Small intestine (tissue), 7 donors: ENCODE results near the gene ZNF420. TPM values are rescaled to one million over a fixed set of nuclear protein-coding genes. Genes with fewer than 3 reads are reported as not detected.
A peak's percentile ranks its signal among the peaks of the same experiment; 100 is the strongest.
"Not testable (repeated sequence)": the region's sequence is repeated elsewhere in the genome, so short reads cannot be mapped to it uniquely, and the experiment has no call there.

Experiments used
- DNase-seq, 2 donors: peaks; one replicate each; pipeline versions ENCODE4 v3.0.0 to v3.0.0-alpha.2; 2013
- FAIRE-seq: peaks from 2 replicates; lab custom pipeline; 2012; peaks lifted over from hg19 to GRCh38; lab: Jason Lieb, UNC
- H3K27ac ChIP-seq, 3 donors: one replicate each; pipeline ENCODE4 v1.5.1; 2013; ENCODE audit warnings: low read length in 2 of 3, mild to moderate bottlenecking in 2 of 3, control low read depth in 1 of 3, inconsistent platforms in 1 of 3, low read depth in 1 of 3, moderate library complexity in 1 of 3
- H3K27me3 ChIP-seq, 3 donors: one replicate each; pipeline ENCODE4 v1.6.1; 2013; ENCODE audit warnings: low read length in 3 of 3, inconsistent platforms in 1 of 3; ENCODE audit not compliant: control insufficient read depth in 3 of 3, insufficient read depth in 3 of 3
- H3K36me3 ChIP-seq, 3 donors: one replicate each; pipeline ENCODE4 v1.6.1; 2013; ENCODE audit warnings: low read length in 3 of 3, inconsistent platforms in 1 of 3, low read depth in 1 of 3, mild to moderate bottlenecking in 1 of 3, moderate library complexity in 1 of 3; ENCODE audit not compliant: control insufficient read depth in 3 of 3, insufficient read depth in 2 of 3
- H3K4me1 ChIP-seq, 3 donors: one replicate each; pipeline ENCODE4 v1.6.1; 2013; ENCODE audit warnings: low read length in 2 of 3, inconsistent platforms in 1 of 3, low read depth in 1 of 3, mild to moderate bottlenecking in 1 of 3, moderate library complexity in 1 of 3; ENCODE audit not compliant: control insufficient read depth in 3 of 3, insufficient read depth in 2 of 3
- H3K4me3 ChIP-seq, 3 donors: one replicate each; pipeline ENCODE4 v1.5.1; 2013; ENCODE audit warnings: low read length in 3 of 3, control low read depth in 1 of 3, inconsistent platforms in 1 of 3, low read depth in 1 of 3, mild to moderate bottlenecking in 1 of 3, moderate library complexity in 1 of 3
- H3K9me3 ChIP-seq, 2 donors: one replicate each; pipeline ENCODE4 v1.6.1; 2013; ENCODE audit warnings: low read depth in 1 of 2, low read length in 1 of 2; ENCODE audit not compliant: control insufficient read depth in 2 of 2, insufficient read depth in 1 of 2
- WGBS, 3 donors: extraction: QIAGEN DNeasy Blood & Tissue Kit; methylation state at CpG; one replicate each; pipeline ENCODE4 v1.1.7; 2013; 5-methylcytosine and 5-hydroxymethylcytosine counted together
- polyA plus RNA-seq, 4 donors: library from polyadenylated mRNA; stranded (reverse) in 3 of 4; unstranded in 1 of 4; fragments of 200-250 nt in 3 of 4; fragments of 120-200 nt in 1 of 4; gene quantifications; one replicate each; pipeline versions ENCODE4 v1.2.1 to v1.2.3, GENCODE V29; 2013
- donor health status: healthy with polysubstance abuse.
- donor health status: control.
- donor health status: control.
- donor health status: Bipolar disorder and iron deficiency.
- donor health status: healthy.

Gene ZNF420
- polyA plus RNA-seq, 4 donors = 2.7 to 11.4 (median 4.4) TPM

DNA sequence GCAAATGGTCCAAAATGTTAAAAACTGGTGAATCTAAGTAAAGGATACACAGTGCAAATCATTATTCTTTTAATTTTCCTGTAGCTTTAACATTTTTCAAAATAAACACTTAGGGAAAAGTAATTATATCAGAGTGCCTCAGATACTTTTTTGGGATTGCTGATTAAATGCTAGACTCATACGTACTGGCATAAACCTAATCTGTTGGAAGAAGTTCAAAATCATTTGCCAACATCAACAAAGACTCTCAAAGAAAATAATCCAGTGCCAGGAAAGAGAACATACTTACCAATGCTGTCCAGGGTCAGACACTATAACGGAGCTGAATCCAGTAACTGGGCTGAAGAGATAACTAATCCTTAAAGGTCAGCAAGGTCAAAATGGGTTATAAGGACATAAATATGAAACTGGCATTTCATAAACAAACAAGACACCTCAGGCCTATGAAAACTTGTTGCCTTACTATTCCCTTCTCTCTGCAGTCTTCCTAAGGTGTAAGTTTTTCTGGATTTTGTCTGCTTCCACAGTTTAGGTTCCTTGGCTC is 3.3 kb upstream of the ZNF420 start:
- DNase-seq (no peak), FAIRE-seq (no peak)
- H3K27ac ChIP-seq = no peak overlapping the region
- no peaks in the 10 kb centered on the region for H3K36me3 ChIP-seq
- H3K4me3 ChIP-seq = no peak overlapping the region
- peaks cover 0 to 6% of the 10 kb centered on the region in 2 donors for H3K9me3 ChIP-seq
- WGBS, 3 donors = 45 to 57% (median 45%) methylated on average over 2 of the region's 2 CpGs
- peaks cover 0 to 4% (median 4%) of the 10 kb centered on the region in 3 donors for H3K4me1 ChIP-seq
- H3K27me3 ChIP-seq = no peaks in the 10 kb centered on the region

DNA sequence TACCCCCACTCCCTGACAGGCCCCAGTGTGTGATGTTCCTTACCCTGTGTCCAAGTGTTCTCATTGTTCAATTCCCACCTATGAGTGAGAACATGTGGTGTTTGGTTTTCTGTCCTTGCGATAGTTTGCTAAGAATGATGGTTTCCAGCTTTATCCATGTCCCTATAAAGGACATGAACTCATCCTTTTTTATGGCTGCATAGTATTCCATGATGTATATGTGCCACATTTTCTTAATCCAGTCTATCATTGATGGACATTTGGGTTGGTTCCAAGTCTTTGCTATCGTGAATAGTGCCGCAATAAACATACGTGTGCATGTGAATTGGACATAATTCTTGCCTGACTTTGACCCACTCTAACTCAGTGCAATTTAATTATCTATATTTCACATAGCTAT is 1.7 kb upstream of the ZNF420 start:
- not testable (repeated sequence) for H3K4me3 ChIP-seq, FAIRE-seq, H3K27me3 ChIP-seq

DNA sequence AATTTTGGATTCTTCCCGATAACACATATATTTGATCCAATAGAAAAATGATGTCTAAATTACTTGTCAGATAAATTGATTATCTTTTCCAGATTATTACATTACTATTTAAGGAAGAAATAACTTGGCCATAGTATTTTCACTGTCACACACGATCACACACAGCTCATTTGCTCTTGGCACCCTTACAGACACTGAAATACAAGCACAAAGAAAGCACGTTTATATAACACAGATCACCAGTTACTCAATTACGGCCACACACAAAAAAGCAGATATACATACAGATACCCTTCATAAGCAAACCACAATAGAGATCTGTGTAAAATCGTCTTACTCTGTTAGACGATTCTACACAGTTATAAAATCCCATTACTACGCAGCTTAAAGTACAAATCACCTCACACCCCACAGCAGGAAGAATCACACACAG is 716 bp upstream of the ZNF420 start:
- no peak for DNase-seq
- Histone ChIP-seq H3K9me3 (peaks cover 0 to 15% of the 10 kb centered on the region in 2 donors), H3K27me3 (no peaks in the 10 kb centered on the region), H3K4me1 (peaks cover 0 to 4% (median 4%) of the 10 kb centered on the region in 3 donors), H3K4me3 (peak overlapping the region; percentile 52 to 98 (median 53)), H3K36me3 (no peaks in the 10 kb centered on the region), H3K27ac (peak overlapping the region; percentile 49 to 90 (median 59))
- 7 to 13% (median 11%) methylated on average over 7 of the region's 7 CpGs for WGBS, 3 donors
- no peak for FAIRE-seq

More for the DNA sequence above, 1.7 kb upstream of the ZNF420 start:
- WGBS, 3 donors = 97 to 99% (median 98%) methylated on average over 4 of the region's 4 CpGs
- H3K4me1 ChIP-seq, DNase-seq, H3K36me3 ChIP-seq, H3K9me3 ChIP-seq, H3K27ac ChIP-seq: not testable (repeated sequence)

- Histone ChIP-seq H3K9me3 (peaks cover 0 to 20% of the 10 kb centered on the region in 2 donors), H3K27ac (peak overlapping the region in 2 of 3 donors; percentile 49 to 90), H3K4me1 (peaks cover 0 to 4% (median 4%) of the 10 kb centered on the region in 3 donors), H3K27me3 (no peaks in the 10 kb centered on the region), H3K36me3 (no peaks in the 10 kb centered on the region), H3K4me3 (peak overlapping the region; percentile 52 to 98 (median 53))
- FAIRE-seq = no peak
- DNase-seq = no peak
- WGBS, 3 donors = 1 to 2% (median 2%) methylated on average over 7 of the region's 7 CpGs
Observed at GRCh38 chr19:37078717-37079032, 442 bp downstream of the ZNF420 start.

- Histone ChIP-seq H3K27me3 (no peaks in the 10 kb centered on the region), H3K27ac (no peak overlapping the region), H3K36me3 (no peaks in the 10 kb centered on the region), H3K4me1 (peaks cover 0 to 4% (median 4%) of the 10 kb centered on the region in 3 donors), H3K4me3 (peak overlapping the region in 2 of 3 donors; percentile 53 to 98), H3K9me3 (peaks cover 0 to 20% of the 10 kb centered on the region in 2 donors)
- peak in 1 of 2 donors; percentile 16 for DNase-seq
- 87 to 89% (median 88%) methylated on average over 4 of the region's 4 CpGs for WGBS, 3 donors
- no peak for FAIRE-seq
Observed at GRCh38 chr19:37079238-37079637, 1.0 kb downstream of the ZNF420 start.

GRCh38 chr19:37082307-37082706 is 4.1 kb downstream of the ZNF420 start:
- FAIRE-seq (no peak), DNase-seq (no peak)
- H3K9me3 ChIP-seq = peaks cover 0 to 32% of the 10 kb centered on the region in 2 donors
- no peaks in the 10 kb centered on the region for H3K27me3 ChIP-seq
- no peak overlapping the region for H3K27ac ChIP-seq
- peaks cover 0 to 4% (median 0%) of the 10 kb centered on the region in 3 donors for H3K4me1 ChIP-seq
- H3K36me3 ChIP-seq = peaks cover 0 to 3% (median 2%) of the 10 kb centered on the region in 3 donors
- no peak overlapping the region for H3K4me3 ChIP-seq
- 95 to 97% (median 96%) methylated on average over 2 of the region's 2 CpGs for WGBS, 3 donors

- FAIRE-seq (no peak), DNase-seq (no peak)
- Histone ChIP-seq H3K36me3 (peaks cover 4 to 18% (median 15%) of the 10 kb centered on the region in 3 donors), H3K27ac (no peak overlapping the region), H3K4me3 (no peak overlapping the region), H3K27me3 (no peaks in the 10 kb centered on the region), H3K9me3 (peaks cover 0 to 49% of the 10 kb centered on the region in 2 donors), H3K4me1 (no peaks in the 10 kb centered on the region)
- 91 to 100% (median 92%) methylated on average over 1 of the region's 1 CpG for WGBS, 3 donors
Observed at GRCh38 chr19:37087110-37087509, 8.9 kb downstream of the ZNF420 start.

DNA sequence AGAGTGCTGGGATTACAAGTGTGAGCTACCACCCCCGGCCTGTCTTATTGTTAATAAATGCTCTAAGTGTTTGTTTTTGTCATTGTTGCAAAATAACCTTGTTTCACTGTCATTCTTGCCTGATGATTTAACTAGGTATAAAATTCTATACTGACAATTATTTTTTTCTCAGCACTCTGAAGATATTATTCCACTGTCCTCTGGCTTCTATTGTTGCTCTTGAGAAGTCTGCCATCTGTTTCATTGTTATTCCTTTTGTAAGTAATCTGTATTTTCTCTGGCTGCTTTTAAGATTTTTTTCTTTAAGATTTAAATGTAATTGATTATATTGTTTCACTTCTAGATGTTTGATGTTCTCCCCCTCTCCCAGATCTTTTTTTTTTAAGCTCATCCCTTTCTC is 17.6 kb downstream of the ZNF420 start:
- 85 to 100% (median 96%) methylated on average over 1 of the region's 1 CpG for WGBS, 3 donors
- Histone ChIP-seq H3K27me3 (no peaks in the 10 kb centered on the region), H3K36me3 (peaks cover 19 to 24% (median 20%) of the 10 kb centered on the region in 3 donors), H3K9me3 (peaks cover 1 to 34% of the 10 kb centered on the region in 2 donors), H3K4me3 (no peak overlapping the region), H3K27ac (no peak overlapping the region), H3K4me1 (no peaks in the 10 kb centered on the region)
- FAIRE-seq (no peak), DNase-seq (no peak)

GRCh38 chr19:37098570-37098969 is 20.3 kb downstream of the ZNF420 start:
- peaks cover 12 to 22% (median 13%) of the 10 kb centered on the region in 3 donors for H3K36me3 ChIP-seq

More at GRCh38 chr19:37098570-37098969, 20.3 kb downstream of the ZNF420 start:
- H3K27me3 ChIP-seq = no peaks in the 10 kb centered on the region
- H3K27ac ChIP-seq = no peak overlapping the region
- no peak overlapping the region for H3K4me3 ChIP-seq
- no peaks in the 10 kb centered on the region for H3K4me1 ChIP-seq
- FAIRE-seq = no peak
- peaks cover 1 to 35% of the 10 kb centered on the region in 2 donors for H3K9me3 ChIP-seq
- 55 to 97% (median 91%) methylated on average over 1 of the region's 1 CpG for WGBS, 3 donors
- no peak for DNase-seq
